T-helper 1 cell treated with Interleukin-12 subunit alpha and Interleukin-12 subunit beta and Interleukin-4 antibody, amounts not matched to agents 30 ng/mL and 1 ng/mL, for 36 hours (primary cell): Measurements from ENCODE around the gene RBM38. TPM values are rescaled to one million over a fixed set of nuclear protein-coding genes. Genes with fewer than 3 reads are reported as not detected.
"Not testable (repeated sequence)": the region's sequence is repeated elsewhere in the genome, so short reads cannot be mapped to it uniquely, and the experiment has no call there.

Source experiments
- intact Hi-C: fragments of 100-400 bp; cut with micrococcal nuclease; formaldehyde crosslinking; loops from one replicate; pipeline ENCODE4 v1.15.1; 2024
- total RNA-seq: library from RNA; stranded (reverse); gene quantifications from 2 replicates; pipeline ENCODE4 v1.2.3, GENCODE V29; 2022

Gene RBM38
- total RNA-seq, 1 donor from 2014 or later = 58.7 TPM

GRCh38 chr20:57414867-57415592 is 23.8 kb downstream of the RBM38 start:
- intact Hi-C loops = no loop called here

DNA sequence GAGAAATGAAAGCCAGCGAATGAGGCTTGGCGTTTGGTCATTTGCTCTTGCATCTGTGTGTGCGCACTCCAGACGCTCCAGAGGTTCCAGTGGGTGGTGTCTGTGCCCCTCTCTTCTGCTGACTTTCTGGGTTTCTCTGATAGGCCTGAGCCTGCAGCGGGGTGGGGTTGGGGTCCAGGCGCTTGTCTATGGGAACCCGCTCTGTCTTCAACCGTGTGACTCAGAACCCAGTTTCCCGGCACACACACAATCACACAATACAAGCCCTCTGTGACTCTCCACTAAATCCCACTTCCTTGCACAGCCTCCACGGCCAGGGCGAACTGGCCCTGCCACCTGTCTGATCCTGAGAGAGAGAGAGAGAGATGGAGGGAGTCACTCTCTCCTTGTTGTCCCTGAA is 24.6 kb downstream of the RBM38 start:
- intact Hi-C loops = no loop called here

- intact Hi-C loops = no loop called here
These were observed 25.3 kb downstream of the RBM38 start for GRCh38 chr20:57416296-57417022.

DNA sequence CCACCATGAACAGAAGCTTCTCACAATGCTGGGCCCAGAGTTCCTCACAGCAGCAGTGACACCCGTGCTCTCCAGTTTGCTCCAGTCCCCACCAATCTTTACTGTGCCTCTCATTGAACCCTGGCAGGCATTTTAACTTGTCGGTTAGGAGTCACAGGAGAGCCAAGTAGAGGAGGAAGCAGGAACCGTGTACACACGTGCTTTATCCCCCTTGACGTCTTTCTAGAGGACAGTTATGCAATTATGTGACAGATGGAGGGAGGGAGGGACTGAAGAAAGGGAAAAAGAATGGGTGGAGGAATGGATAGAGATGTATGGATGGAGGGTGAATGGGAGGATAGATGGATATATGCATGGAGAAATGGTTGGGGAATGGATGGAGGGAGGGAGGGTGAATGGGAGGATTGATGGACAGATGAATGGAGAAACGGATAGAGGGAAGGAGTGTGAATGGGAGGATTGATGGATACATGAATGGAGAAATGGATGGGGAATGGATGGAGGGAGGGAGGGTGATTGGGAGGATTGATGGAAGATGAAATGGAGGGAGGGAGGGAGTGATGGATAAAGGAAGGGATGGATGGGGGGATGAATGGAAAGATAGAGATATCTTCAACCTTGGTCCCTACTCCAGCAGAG is 26.0 kb downstream of the RBM38 start:
- intact Hi-C loops = no loop called here

DNA sequence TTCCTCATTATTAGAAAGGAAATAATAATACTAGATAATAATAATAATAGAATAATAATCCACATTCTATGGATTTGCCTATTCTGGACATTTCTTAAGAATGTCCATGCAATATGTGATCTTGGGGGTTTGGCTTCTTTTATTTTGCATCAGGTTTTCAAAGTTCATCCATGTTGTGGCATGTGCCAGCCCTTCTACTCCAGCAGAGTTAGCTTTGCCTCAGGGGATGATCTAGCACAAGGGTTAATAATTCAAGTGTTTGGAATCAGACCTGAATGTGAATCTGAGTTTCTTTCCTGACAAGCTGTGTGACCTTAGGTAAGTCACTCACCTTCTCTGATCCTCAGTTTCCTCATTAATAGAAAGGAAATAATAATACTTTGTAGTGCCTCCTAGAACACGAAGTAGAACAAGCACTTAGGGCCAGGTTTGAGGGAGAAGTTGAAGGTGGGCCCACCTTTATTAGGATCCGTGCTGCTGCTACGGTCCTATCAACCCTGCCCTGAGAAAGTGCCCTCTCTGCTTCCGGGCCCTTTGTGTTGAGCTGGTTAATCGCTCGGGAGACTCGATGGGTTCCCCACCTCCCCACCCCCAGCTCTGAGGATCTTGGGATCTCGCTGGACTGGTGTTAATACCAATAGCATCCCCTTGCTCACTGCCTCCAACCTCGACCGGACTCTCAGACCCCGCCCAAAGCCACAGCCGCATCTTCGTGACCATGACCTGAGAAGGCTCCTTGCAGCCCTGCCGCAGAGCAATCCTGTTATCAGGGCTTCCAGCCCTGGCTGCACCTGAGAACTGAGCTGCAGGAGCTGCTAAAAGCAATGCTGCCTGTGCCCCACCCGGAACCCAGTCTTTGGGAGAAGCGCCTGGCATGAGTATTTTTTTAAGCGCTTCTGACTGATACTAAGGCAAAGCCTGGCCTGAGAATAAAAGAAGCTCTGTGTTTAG is 26.9 kb downstream of the RBM38 start:
- intact Hi-C loops = no loop called here

DNA sequence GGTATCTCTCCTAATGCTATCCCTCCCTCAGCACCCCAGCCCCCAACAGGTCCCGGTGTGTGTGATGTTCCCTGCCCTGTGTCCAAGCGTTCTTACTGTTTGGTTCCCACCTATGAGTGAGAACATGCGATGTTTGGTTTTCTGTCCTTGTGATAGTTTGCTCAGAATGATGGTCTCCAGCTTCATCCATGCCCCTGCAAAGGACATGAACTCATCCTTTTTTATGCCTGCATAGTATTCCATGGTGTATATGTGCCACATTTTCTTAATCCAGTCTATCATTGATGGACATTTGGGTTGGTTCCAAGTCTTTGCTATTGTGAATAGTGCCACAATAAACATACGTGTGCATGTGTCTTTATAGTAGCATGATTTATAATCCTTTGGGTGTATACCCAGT is 28.3 kb downstream of the RBM38 start:
- intact Hi-C loops = not testable (repeated sequence)

DNA sequence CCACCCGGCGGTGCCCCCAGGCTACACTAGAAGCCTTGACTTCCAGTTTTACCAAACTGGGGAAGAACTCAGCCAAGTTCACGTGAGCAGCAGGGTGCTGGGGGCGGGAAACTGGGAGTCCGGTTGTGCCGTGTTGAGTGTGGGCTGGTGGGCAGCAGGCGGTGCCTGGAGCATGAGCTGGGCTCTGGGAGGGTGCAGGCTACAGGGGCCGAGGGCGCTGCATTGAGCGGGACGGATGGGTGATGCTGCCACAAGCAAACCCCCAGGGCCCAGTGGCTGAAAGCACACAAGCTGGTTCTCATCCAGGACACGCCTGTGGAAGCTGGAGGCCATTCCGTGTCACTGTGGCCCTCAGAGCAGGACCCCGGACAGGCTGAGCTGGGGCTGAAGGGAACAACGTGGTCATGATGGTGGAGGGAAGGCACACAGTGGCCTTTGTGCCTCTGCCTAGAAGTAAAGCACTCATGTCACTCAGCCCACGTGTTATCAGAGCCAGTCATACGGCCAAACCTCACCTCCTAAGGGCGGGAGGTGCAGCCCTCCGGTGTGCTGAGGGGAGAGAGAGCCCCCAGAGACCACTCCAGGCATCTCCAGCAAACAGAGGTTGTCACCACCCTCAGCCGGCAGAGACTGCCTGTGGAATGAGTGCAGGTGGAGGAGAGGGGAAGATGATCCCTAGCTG is 29.5 kb downstream of the RBM38 start:
- intact Hi-C loops = no loop called here

GRCh38 chr20:57421253-57422220 is 30.3 kb downstream of the RBM38 start:
- intact Hi-C loops = no loop called here

DNA sequence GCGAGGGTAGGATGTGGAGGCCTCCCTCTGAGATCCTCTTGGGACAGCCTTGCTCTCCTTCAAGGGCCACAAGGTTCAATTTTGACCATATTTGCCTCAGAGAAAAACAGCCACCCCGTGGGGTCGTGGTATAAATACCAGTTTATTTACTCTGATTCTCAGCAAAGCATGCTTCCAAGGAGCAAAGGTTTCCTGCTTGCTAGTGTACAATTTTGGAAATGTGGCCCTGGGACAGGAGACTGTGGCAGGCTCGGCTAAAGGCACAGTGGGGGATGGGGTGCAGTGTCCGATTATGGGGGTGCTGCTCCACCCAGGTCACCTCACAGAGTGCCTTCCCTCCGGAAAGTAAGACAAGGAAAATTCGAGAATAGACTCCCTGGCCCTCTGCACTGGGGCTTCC is 31.1 kb downstream of the RBM38 start:
- intact Hi-C loops = no loop called here

DNA sequence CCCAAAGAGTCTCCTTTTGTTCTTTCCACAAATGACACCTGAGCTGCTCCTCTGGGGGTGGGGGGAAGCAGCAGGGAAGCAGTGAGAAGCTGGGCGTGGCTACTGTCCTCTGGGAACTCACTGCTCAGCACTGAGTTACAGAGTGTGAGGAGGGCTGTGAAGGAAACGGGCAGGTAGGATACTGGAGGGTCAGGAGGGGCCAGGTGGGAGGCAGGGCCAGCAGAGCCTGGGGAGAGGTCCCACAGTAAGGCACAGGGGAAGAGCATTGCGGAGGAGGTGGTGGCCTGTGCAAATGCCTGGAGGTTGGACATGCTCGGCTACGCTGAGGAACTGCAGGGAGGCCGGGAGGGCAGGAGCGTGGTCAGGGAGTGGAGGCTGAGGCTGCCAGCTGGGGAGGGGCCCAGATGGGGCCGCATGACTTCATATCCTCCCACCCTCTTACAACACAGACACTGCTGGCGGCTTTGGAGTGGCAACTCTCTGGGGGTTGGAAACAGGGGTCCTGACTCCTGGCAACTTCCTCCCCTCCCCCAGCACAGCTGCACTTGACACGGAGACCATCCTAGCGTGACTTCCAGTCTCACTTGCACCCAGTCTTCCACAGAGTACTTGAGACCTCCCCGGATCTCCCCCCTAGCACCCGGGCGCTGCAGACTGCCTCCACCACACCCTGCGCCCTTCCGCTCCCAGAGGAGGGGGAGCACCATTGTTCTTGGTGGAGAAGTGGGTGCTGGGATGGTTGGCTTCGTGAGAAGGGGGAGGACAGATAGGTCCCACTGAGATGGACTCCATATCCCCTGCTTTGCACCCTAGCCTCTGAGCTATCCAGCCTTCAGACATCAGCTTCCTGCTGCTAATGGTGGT is 34.2 kb downstream of the RBM38 start:
- intact Hi-C loops = no loop called here

GRCh38 chr20:57426271-57426689 is 35.1 kb downstream of the RBM38 start:
- intact Hi-C loops = no loop called here

GRCh38 chr20:57426831-57427230 is 35.6 kb downstream of the RBM38 start:
- intact Hi-C loops = no loop called here

- intact Hi-C loops = no loop called here
These were observed 37.3 kb downstream of the RBM38 start for GRCh38 chr20:57428324-57429158.

DNA sequence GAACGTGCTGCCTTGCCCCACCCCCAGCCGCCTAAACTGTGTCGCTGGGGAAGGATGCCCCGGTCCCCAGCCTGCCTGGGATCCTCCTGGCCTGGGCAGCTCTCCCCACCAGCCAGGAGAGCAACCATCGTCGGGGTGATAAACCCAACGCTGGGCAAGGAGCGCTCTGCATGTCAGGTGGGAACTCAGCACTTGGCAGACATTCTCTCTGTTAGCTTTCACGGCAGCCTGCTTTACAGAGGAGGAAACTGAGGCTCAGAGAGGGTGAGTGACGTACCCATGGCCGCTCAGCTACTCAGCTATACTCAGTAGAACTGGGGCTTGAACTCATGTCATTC is 37.9 kb downstream of the RBM38 start:
- intact Hi-C loops = no loop called here

DNA sequence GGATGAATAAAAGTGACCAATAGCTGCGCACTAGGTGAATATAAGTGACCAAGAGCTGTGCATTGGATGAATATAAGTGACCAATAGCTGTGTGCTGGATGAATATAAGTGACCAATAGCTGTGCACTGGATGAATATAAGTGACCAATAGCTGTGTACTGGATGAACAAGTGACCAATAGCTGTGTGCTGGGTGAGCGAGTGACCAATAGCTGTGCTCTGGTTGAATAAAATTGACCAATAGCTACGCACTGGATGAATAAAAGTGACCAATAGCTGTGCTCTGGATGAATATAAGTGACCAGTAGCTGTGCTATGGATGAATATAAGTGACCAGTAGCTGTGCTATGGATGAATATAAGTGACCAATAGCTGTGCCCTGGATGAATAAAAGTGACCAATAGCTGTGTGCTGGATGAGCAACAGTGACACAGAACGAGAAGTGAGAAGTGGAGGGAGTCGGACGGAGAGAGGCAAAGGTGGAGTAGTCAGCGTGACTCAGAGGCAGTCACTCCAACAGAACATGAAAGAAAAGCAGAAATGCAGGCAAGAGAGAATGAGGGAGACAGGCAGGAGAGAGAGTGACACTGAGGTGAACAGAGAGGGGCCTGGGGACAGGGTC is 38.5 kb downstream of the RBM38 start:
- intact Hi-C loops = no loop called here

DNA sequence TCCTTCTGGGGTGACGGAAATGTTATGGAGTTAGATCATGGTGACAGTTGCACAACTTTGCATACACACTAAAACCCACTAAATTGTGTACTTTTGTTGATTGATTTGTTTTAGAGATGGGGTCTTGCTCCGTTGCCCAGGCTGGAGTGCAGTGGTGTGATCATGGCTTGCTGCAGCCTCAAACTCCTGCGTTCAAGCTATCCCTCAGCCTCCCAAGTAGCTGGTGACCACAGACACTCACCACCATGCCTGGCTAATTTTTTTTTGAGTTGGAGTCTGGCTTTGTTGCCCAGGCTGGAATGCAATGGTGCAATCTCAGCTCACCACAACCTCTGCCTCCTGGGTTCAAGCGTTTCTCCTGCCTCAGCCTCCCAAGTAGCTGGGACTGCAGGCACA is 39.0 kb downstream of the RBM38 start:
- intact Hi-C loops = not testable (repeated sequence)

- intact Hi-C loops = no loop called here
These were observed 40.3 kb downstream of the RBM38 start for GRCh38 chr20:57431539-57431835.

DNA sequence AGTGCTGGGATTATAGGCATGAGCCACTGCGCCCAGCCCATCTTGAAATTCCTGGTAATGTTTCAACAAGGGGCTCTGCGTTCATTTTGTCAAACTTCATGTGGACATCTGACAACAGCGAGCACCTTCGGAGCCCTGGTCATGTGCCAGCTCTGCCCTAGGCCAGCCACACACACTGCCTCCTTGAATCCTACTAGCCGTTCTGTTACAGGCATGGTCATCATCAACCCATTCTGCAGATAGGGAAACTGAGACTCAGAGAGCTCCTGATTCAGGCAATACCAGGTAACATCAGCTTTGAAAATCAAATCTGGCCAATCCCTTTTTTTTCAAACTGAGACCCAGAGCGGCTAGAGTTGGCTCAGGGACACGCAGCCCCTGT is 41.3 kb downstream of the RBM38 start:
- intact Hi-C loops = no loop called here
